ENCODE measurements around the gene ACVR1B.

Gene ACVR1B

DNA sequence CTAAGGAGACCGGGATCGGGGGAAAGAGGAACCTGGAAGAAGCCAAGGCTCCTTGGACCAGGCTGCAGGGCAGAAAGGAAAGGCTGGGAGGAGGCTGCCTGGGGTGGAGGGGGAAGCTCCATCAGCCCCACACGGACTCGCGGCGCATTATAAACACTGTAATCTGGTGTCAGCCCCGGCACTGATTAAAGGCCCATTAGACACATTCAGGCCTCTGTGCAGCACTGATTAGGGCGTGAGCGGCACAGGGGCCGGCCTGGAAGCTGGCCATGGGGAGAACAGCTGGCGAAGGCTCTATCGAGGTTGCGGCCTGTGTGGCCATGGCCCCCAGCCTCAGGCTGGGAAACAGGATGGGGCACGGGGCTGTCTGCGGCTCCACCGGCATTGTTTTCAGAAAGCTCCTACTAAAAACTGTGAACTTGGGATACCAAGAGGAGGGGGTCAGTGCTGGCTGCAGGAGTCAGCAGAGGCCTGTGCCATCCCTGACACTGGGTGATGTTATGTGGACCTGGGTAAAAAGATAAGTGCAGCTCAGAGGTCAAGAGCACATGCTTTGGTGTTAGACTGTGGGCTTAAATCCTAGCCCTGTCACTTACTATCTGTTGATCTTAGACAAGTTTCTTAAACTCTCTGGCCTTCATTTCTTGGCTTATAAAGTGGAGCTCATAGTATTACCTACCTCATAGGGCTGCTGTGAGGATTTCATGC lies 33.6 kb upstream of the ACVR1B start:
- no peak for DNase-seq

DNA sequence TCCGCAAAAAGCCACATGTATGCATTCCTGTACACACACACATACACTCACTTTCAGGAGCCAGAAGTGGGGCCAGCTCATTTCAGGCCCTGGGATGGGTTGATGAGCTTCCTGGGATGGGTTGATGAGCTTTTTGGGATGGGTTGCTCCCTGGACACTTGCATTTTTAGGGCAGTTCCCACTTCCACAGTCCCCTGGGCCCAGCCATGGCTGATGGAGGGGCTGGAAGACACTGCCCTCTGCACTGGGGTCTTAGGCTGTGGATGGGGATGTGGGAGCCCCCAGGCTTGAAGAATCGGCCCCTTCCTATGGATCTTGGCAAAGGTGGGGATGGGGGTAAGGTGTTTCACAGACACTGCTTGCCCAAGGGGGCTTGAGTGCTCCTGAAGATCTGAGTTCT lies 31.5 kb upstream of the ACVR1B start:
- DNase-seq, result no peak

DNA sequence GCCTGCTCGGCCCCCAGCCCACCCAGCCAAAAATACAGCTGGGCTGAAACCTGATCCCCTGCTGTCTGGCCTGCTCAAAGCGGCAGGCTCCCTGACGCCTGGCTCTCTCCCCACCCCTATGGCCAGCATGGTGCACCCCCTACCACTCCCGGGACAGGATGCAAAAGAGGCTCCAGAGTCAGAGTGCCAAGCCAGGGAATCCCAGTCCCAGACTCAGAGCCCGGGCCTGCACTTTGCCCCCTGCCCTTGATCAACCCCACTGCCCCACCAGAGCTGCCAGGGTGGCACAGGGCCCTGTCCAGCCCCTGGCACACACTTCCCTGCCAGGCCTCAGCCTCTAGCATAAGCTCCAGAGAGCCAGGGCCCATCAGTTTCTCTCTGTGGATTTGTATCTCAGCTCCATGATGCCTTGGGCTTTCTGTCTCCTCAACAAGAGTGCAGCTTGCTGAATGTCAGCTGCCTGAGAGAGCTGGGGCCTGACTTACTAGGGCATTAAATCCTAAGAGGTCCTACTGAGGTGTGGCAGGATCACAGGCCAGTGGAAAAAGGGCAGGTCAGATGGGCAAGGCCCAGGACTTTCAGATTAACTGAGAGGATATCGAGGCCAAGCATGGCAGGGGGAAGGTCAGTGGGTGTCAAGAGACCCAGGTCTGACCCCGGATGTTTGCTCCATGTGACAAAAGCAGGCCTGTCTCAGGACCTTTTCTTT lies 30.3 kb upstream of the ACVR1B start:
- peak; percentile 70 for DNase-seq

DNA sequence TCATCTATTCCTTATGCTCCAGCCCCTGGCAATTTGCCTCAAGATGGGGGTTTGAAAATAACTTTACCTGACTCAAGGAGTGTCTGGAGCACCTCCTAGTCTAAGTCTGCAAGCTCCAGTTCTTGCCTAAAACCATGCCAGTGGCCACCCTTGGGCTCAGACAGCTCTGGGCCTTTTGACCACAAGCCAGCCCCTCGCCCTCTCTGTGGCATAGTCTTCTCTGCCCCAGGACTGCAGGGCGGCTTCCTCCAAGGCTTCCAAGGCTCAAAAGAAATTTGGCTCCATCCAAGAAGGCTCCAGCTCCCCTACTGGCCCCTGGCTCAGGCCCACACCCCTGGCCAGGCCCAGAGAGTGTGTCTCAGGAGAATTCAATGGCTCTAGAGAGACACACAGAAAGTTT lies 29.4 kb upstream of the ACVR1B start:
- no peak for DNase-seq

DNA sequence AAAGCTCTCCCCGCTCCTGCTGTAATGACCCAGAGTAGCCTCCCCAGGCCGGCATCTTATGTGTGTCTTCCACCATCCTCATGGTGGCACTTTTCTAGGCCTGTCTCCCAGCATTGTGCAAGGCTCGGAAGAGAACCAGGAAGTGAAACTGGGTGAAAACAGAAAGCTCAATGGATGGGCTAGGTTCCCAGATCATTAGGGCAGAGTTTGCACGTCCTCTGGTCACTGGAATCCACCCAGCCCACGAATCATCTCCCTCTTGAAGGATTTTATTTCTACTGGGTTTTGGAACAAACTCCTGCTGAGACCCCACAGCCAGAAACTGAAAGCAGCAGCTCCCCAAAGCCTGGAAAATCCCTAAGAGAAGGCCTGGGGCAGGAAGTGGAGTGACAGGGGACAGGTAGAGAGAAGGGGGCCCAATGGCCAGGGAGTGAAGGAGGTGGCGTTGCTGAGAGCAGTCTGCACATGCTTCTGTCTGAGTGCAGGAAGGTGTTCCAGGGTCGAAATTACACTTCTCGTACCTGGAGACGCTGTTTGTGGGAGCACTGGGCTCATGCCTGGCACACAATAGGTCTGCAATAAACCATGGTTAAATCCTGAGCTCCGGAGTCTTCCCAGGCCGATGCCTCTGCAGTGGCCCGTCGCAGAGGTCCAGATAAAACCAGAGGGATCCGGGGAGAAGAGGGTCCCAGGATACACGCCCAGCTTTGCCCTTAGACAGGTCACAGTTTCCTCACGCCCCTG lies 28.6 kb upstream of the ACVR1B start:
- no peak for DNase-seq

DNA sequence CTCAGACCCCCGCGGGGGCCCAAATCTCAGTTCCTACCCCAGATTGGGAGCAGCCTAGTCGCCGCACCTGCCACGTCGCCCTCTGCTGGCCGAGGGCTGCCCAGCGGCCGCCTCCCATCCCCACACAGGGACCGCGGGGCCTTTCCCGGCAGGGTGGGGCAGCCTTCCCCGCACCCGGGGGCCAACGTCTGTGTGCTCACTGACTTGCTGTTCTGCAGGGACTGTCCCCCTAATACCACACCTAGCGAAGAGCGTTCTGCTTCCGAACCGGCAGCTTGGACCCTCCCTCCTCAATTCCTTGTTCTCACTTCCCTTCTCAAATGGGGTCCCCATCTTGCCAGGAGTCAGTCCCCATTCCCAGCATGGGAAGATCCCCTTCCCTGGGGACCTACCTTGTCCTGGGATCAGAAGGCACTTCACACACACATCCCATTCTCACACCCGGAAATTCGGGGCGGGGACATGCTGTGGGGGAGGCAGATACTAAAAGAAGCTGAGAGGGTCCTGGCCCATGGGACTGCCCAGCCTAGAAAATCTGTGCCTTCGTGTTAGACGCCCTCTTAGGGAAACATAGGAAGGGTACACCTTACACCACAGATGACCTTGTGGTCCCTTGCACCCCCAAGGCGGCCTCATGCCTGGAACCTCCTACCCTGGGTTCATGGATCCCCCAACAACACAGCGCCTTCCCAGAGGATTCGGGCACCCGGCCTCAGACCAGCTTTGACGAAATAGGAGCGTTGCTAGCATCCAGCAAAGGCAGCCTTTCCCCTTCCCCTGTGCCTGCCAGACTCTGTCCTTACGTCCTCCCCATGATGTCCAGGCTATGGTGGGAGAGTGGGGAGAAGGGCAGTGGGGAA lies 27.8 kb upstream of the ACVR1B start:
- DNase-seq, result peak; percentile 65

DNA sequence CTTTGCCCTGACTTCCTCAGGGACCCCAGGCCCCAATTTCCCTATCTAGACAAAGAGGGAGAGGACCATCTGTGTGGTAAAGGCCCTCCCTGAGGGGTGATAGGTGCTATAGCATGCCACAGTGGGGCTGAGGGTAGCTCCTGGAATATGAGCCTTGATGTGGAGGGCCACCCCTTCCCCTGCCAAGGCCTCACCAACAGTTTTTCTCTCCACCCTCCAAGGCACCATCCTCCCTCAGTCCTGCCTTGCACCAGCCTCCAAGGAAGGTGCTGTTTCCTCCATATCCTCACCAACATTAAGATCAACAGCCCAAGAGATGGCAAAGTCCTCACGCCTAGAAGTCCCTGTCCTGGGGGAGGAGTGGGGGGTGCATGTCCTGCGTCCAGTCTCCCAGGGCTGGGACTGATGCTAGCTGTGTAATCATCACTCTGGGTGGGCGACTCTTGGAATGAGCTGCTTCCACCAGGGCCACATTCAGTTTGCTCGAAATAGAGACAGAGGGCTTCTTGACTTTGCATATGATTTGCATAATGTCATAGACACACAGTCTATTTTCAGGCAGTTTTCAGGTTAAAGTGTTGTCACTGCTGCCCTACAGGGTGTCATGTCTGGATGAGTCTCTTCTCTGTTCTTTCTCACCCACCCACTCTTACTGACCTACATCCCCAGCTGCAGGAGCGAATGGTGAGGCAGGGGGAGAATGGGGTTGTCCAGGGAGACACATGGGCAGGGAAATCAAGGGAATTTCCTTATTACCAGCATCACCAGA lies 26.8 kb upstream of the ACVR1B start:
- DNase-seq, result no peak

DNA sequence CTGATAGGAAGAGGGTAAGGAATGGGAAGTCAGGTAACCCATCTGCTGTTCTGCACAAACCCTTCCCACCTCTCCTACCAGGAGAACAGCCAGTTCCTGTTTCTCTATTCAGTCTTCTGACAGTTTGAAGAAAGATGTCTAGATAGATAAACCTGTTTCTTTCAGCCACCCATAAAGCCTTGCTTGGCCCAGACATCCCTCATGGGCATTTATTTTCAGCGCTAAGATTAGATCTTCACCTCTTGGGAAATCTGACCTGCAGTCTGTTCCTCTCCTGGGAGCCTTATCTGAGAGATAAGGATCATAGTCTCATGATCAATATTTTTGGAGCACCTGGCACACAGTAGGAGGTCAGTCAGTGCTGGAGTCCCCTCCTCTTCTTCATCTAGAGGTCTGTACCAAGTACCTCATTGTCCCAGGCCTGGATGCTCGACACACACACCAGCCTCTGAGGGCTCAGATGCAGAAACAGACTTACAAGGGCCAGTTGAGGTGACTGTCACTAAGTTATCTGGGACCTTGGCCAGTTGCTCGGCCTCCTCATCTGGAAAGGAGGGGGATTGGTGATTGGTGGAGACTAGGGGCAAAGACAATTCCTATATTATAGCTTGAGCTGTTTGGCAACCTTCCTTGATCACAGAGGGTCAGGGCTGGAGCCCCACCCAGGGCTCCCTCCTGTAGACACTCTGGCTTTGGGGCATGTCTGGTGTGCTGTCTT lies 26.0 kb upstream of the ACVR1B start:
- DNase-seq, result peak; percentile 14

DNA sequence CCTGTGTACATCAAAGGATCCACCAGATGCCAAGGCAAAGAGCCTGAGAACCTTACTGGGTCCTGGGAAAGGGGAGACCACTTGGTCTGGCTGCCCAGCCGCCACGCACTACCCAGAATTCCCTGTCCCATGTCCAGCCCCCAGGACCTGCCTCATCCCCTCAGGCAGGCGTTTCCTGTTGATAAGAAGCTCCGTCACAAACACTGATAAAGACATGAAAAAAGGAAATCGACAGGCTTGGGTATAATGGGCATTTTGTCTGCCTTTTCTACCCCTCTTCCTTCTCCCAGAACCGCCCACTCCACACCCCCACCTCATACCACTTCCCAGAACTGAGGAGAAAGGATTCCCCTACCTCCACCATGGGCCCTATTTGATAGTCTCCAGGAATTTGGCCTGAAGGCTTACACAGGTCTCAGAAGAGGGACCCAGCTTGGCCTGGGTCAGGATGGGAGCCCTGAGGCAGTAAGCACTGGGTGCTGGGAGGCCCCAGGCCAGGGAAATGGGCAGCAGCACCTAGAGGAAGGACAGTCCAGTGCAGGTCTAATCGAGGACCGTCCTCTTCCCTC lies 25.4 kb upstream of the ACVR1B start:
- DNase-seq, result peak; percentile 22

DNA sequence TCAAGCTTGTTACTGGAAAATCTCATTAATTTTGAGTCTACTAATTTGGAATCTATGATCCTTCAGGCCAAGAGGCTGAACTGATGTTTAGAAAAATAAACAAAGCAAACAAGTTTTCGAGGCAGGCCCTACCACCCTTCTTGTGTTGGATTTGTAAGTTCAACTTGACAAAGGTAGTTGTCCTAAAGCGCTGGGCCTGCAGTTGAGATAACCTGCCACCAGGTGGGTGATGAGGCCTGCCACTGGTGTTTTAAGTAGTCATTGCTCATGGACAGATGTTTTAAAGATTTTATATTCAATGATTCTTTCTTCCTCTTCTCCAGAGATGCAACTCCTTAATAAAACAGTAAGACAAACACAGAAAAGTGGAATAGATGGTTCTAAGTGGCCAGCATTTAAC lies 24.8 kb upstream of the ACVR1B start:
- no peak for DNase-seq

DNA sequence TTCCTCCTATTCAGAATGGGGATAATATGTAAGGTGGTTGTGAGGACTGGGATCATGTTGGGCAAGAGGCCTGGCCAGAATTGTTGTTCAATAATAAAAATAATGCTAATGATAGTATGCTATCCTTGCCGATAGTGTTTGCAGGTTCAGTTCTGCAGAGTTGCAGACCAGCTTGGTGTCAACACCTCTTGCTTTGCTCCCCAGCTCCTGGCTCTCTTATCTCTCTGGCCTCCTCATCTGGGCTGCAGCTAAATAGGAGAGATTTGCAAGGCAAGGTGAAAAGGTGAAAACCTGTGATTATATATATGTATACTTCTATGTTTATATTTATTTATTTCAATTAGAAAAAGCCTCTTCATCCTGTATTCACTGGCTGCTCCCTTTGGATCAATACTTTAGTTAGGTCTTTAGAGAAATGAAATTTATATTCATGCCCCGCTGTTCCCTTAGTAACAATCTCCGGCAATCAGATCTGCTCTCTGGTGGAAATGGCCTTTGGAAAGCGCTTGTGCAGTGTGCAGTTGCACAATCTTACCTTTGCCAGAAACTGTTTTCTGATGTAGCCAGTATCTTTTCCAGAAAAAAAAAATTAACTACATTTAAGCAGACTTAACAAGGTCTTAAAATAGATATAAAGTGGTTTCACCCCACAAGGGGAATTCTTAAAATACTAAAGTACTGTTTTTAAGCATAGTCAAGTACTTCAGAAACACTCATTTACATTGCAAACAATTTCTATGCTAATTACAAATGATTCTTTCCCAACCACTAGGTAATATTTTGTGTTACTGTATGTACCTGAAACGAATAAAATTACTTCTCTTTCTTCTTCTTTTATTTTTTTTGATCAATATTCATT lies 19.1 kb upstream of the ACVR1B start:
- DNase-seq, result no peak

DNA sequence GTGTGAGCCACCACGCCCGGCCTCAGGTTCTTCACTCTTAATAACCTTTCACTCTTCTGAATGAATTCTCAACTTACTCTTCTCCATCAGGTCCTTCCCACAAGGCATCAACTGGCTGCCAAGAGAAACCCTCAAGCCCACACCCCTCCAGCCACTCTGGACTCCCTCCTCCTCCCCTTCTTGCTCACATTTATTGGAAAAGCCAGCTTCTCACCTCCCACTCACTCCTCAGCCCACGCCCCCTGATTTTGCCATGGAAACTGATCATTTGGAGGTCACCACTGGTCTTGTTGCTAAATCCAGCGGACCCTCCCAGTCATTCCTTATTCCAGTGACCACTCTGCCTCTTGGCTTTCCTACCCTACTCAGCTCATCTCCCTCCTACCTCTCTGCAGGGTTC lies 17.4 kb upstream of the ACVR1B start:
- DNase-seq, result no peak

DNA sequence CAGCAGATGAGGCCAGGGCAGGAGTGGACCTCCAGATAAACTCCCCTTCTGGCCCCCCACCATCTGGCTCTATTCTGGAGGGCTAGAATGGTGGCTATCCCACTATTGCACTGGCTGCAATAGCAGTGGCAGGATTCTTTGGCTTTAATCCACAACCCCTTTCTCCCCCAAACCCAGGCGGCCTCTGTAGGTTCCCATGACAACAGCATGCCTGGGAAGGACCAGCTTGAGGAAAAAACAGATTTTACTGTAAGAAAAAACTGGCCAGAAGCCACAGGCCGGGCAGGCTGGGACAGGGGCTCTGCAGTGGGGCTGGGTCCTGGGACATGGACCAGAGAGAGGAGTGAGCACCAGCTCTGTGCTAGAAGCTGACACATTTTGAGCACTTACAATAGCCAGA lies 13.6 kb upstream of the ACVR1B start:
- no peak for DNase-seq

DNA sequence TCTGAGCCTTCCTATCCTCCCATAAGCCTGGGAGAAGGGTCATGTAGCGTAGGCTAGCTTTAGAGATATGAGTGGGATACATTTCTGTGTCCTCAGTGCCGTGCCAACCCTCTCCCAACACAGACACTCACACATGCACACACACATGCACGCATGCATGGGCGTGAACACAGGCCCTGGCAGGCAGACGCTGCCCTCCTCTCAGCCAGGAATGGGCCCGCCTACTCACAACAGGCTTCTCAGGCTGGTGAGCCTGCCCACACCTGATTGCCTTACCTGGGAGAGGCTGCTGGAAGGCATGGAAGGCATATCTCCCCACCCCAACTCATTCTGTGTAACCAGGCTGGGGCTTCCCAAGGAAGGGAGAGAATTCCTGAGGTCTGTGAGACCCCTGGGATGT lies 12.8 kb upstream of the ACVR1B start:
- DNase-seq, result no peak

DNA sequence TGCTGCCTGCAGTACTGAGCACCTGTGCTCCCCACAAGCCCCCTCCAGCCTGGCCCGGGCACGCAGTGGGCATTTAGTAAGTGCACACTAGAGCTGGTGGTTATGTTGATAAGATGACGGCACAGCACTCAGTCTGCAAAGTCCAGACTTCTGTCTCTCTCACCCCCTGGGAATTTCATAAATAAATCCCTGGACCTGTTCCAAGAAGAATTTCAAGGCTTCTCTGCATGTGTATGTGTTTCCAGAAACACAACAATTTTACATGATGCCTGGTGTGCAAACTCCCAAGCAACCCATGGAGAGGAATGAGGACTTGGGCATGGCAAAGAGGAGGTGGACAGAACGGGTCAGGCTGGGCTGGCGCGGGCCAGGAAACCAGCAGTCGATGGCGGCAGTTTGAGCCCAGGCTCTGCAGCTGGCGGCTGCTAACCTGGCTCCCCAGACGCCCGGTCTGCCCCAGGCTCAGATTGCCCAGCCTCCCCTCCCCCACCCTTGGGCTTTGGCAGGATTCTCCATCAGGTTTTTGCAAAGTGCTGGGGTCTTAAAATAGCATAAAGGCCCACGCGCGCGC lies 10.4 kb upstream of the ACVR1B start:
- no peak for DNase-seq

DNA sequence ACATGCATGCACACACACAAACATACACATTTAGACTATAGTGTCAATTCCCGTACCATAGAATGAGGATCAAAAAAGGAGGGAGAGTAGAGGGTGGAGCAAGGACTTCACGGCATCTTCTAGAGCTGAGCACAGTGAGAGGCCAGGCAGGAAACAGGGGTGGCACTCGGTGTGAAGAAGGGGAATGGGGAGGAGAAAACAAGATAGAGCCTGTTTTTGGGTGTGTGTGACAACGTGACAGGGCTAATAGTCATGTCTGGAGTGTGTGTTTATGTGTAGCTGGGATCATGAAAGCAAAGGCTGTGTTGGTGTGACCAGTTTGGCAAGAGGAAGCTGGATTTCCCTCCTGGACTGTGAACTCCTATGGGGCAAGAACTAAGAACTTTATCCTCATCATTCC lies 9.9 kb upstream of the ACVR1B start:
- no peak for DNase-seq

DNA sequence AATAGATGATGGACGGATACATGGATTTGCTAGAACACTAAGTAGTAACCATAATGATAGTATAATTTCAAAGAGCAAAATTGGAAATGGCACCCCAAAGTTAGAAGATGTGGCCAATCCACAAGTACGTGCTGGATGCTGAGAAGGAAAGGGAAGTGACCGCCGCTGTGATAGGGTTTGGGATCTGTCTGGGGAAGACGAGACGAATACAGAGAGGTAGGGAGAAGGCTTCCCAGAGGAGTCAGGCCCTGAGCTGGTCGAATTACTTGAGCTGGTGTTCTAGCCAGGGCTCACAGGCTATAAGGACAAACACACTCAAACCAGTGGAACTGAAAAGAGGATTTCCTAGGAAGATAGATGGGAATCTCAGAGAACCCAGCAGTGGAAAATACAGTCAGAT lies 9.4 kb upstream of the ACVR1B start:
- no peak for DNase-seq

DNA sequence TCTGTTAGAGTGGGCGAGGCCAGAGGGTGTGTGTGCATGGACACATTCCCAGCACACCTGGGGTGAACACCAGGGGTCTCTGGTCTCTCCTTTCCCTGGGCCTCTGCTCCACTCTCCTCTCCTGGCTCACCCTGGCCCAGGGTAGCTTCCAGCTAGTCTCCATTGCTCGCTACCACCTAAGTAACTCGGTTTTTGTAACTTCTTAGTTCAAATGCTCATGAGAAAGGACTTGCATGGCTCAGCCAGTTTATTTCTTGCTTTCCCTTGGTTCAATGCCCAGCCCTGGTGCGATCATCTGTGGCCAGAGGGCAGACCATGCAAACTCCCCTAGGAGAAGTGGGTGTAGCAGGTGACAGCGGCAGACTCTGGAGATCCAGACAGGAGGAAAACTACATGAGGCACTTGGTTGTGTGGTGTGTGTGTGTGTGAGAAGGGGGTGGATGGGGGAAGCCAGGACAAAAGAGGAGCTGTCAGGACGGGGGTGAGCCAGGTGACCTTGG lies 8.9 kb upstream of the ACVR1B start:
- no peak for DNase-seq

DNA sequence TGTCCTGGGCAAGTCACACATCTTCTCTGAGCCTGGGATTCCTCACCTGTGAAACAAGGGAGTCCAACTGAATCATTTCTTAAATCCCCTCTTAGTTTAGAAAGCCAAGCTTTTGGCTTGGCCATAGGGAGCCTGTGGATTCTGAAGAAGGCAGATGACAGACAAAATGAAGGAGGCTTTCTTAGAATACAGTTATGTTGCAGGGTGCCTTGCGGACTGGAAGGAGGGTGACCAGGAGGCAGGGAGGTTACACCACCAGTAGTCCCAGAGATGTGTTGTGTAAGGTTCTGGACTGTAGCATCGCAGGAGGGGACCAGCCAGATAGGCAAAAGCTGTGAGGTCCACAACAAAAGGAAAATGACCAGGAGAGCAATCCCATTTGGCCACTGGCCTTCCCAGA lies 8.2 kb upstream of the ACVR1B start:
- DNase-seq, result no peak
